Measurements from ENCODE around the gene EGFR. TPM values are rescaled to one million over a fixed set of nuclear protein-coding genes. Genes with fewer than 3 reads are reported as not detected.

EGFR gene
- polyA plus RNA-seq, 1 donor from 2014 or later, result 0.22 TPM

GRCh38 chr7:55170335-55171069, 151.7 kb downstream of the EGFR start:
- Histone ChIP-seq H3K9me2 (ENCODE audit: insufficient read depth, low read length) (no peaks in the 10 kb centered on the region), H3K36me3 (ENCODE audit: insufficient read depth, low read length) (no peaks in the 10 kb centered on the region), H2AFZ (ENCODE audit: low read depth, low read length) (no peak overlapping the region), H3K9ac (ENCODE audit: low read length) (no peak overlapping the region), H3K4me2 (ENCODE audit: low read length) (no peak overlapping the region), H3F3A (ENCODE audit: insufficient read depth, low read length, poor library complexity, severe bottlenecking) (no peaks in the 10 kb centered on the region), H4K20me1 (ENCODE audit: insufficient read depth) (no peaks in the 10 kb centered on the region), H3K4me3 (ENCODE audit: low read length) (no peak overlapping the region), H3K9me3 (ENCODE audit: low read length) (no peaks in the 10 kb centered on the region), H3K27me3 (ENCODE audit: insufficient read depth, low read depth, low read length) (no peaks in the 10 kb centered on the region), H3K27ac (ENCODE audit: low read length) (no peak overlapping the region), H3K79me2 (replicated peaks; ENCODE audit: insufficient read depth, low read length) (no peaks in the 10 kb centered on the region)
- TF ChIP-seq TAF1 (IDR thresholded peaks at IDR 0.05; ENCODE audit: low read depth) (no peak), SMC3 (conservative IDR thresholded peaks at IDR 0.05; ENCODE audit: poor library complexity) (no peak), EP300 (conservative IDR thresholded peaks at IDR 0.05; ENCODE audit: poor library complexity, severe bottlenecking) (no peak), RAD21 (conservative IDR thresholded peaks at IDR 0.05) (no peak), EZH2 (IDR thresholded peaks at IDR 0.05; ENCODE audit: borderline replicate concordance, insufficient read depth, low read length, poor library complexity, severe bottlenecking) (no peak), POLR2AphosphoS5 (IDR thresholded peaks at IDR 0.05) (no peak), MXI1 (conservative IDR thresholded peaks at IDR 0.05; ENCODE audit: poor library complexity, severe bottlenecking) (no peak), CTCF (IDR thresholded peaks at IDR 0.05; ENCODE audit: poor library complexity, severe bottlenecking) (no peak), REST (IDR thresholded peaks at IDR 0.05; ENCODE audit: borderline replicate concordance) (no peak)

GRCh38 chr7:55171157-55171556, 152.3 kb downstream of the EGFR start:
- no peaks in the 10 kb centered on the region for H3K9me3 ChIP-seq (ENCODE audit: low read length)
- H3K27ac ChIP-seq (ENCODE audit: low read length), result no peak overlapping the region
- H3F3A ChIP-seq (ENCODE audit: insufficient read depth, low read length, poor library complexity, severe bottlenecking), result no peaks in the 10 kb centered on the region
- no peaks in the 10 kb centered on the region for H3K9me2 ChIP-seq (ENCODE audit: insufficient read depth, low read length)
- no peaks in the 10 kb centered on the region for H3K79me2 ChIP-seq (replicated peaks; ENCODE audit: insufficient read depth, low read length)
- H4K20me1 ChIP-seq (ENCODE audit: insufficient read depth), result no peaks in the 10 kb centered on the region
- H3K4me3 ChIP-seq (ENCODE audit: low read length), result no peak overlapping the region
- H2AFZ ChIP-seq (ENCODE audit: low read depth, low read length), result no peak overlapping the region
- H3K27me3 ChIP-seq (ENCODE audit: insufficient read depth, low read depth, low read length), result no peaks in the 10 kb centered on the region
- no peak for TF ChIP-seq TAF1 (IDR thresholded peaks at IDR 0.05; ENCODE audit: low read depth)
- TF ChIP-seq RAD21 (conservative IDR thresholded peaks at IDR 0.05), result no peak
- no peak for TF ChIP-seq EZH2 (IDR thresholded peaks at IDR 0.05; ENCODE audit: borderline replicate concordance, insufficient read depth, low read length, poor library complexity, severe bottlenecking)
- TF ChIP-seq EP300 (conservative IDR thresholded peaks at IDR 0.05; ENCODE audit: poor library complexity, severe bottlenecking), result no peak
- no peak for TF ChIP-seq MXI1 (conservative IDR thresholded peaks at IDR 0.05; ENCODE audit: poor library complexity, severe bottlenecking)
- TF ChIP-seq CTCF (IDR thresholded peaks at IDR 0.05; ENCODE audit: poor library complexity, severe bottlenecking), result no peak
- no peak for TF ChIP-seq POLR2AphosphoS5 (IDR thresholded peaks at IDR 0.05)
- TF ChIP-seq REST (IDR thresholded peaks at IDR 0.05; ENCODE audit: borderline replicate concordance), result no peak
- no peak for TF ChIP-seq SMC3 (conservative IDR thresholded peaks at IDR 0.05; ENCODE audit: poor library complexity)
- no peaks in the 10 kb centered on the region for H3K36me3 ChIP-seq (ENCODE audit: insufficient read depth, low read length)
- H3K4me2 ChIP-seq (ENCODE audit: low read length), result no peak overlapping the region
- no peak overlapping the region for H3K9ac ChIP-seq (ENCODE audit: low read length)

Measured in neural cell (in vitro differentiated cells).